ENCODE measurements around the gene PDE11A.
"Not testable (repeated sequence)": the region's sequence is repeated elsewhere in the genome, so short reads cannot be mapped to it uniquely, and the experiment has no call there.

The PDE11A gene

DNA sequence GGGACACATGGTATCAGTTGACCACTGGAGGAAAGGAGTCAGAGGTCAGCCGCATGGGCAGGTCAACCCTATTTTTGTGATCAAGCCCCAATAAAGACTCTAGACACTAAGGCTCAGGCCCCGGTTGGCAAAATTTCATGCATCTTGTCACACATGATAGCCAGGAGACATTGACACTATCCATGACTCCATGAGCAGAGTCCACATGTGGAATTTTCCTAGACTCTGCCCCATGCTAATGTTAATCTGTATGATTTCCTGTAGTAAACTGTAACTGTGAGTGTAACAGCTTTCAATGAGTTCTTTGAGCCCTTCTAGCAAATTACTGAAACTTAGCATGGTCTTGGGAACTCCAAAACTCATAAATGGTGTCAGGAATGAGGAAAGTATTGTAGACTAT, 192.3 kb downstream of the PDE11A start:
- DNase-seq: no peak

DNA sequence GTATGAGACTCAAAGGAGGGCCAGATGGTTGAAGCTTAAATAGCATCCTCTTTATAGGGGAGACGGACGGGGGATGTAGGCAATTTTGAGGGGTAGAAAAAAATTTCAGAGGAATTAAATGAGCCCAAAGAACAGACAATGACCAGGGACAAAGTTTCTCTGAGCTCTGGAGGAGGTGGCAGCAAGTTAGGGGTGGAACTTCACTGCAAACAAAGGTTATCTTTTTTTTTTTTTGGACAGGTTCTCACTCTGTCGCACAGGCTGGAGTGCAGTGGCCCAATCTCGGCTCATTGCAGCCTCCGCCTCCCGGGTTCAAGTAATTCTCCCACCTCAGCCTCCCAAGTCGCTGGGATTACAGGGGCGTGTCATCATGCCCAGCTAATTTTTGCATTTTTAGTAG, 195.6 kb downstream of the PDE11A start:
- DNase-seq: no peak

DNA sequence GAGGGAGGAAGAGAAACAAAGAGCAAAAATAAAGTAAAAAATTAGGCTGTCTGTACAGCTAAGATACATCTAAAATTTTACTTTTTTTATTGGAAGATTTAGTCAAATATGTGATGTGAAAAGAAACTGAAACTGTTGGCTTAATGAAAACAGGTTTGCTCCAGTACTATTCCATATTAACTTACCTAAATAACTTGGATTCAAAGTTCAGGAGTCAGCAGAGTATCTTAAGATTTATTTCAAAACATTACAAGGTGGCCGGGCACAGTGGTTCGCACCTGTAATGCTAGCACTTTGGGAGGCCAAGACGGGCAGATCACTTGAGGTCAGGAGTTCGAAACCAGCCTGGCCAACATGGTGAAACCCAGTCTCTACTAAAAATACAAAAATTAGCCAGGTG, 197.9 kb downstream of the PDE11A start:
- DNase-seq: no peak

DNA sequence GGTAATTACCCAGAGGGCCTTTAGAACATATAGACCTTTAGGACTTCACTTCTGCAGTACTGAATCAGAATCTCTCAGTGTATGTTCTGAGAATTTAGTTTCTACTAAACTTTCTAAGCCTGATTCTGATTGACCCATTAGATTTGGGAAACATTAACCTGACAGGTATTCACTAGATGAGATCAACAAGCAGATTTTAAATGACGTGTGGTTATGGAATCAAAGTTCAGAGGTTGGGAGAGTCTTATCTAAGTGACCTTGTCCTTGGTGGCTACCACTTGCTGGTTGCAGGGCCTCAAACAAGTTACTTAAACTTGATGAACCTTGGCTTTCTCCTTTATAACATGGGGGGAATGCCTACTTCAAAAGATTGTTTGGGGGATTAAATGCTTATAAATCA, 198.7 kb downstream of the PDE11A start:
- DNase-seq: no peak

DNA sequence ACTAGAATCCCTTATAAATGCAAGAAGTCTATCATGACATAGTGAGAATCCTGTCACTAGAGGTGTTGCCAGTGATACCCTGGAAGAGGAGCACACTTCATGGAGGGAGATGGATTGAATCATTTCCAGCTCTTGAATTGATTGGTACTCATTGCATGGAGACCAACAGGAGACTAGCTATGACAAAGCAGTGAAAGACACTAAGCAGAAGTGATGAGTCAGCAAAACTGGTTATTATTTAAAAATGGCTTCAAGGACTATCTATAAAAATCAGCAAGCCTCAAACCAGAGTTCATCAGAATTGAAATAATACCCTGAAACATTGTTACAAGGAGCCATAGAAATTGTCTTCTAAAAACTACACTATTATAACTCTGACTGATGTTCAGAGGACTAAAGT, 200.3 kb downstream of the PDE11A start:
- no peak for DNase-seq

DNA sequence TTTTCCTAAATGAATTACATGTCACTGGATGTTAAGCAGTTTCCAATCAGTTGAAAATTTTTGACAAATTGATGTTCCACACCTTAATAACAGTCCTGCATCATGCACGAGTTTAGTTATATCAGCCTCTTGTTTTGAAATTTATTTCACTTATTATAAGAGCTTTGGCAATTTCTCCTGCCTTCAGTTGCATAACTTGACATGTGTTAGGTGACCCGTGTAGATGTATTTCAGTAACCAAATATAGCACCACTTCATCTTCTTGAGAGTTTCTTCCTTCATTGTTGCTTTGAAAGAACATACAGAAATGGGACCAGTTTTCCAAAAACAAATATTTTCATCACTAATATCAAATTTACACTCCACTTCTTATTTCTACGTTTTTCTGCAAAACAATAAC, 202.7 kb downstream of the PDE11A start:
- DNase-seq: no peak

DNA sequence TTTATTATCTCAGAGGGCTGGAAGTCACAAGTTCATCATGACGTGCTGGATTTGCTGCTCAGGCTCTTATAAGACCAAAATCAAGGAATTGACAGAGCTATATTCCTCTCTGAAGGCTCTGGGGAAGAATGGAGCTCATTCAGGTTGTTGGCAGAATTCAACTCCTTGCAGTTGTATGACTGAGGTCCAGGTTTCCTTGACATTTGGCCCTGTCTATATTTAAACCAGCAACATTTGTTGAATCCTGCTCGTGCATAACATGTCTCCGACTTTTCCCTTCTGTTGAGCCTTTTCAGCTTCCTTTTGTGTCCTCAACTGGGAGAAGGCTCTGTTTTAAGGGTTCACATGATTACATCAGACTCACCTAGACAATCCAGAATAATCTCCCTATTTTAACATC, 203.4 kb downstream of the PDE11A start:
- no peak for DNase-seq

DNA sequence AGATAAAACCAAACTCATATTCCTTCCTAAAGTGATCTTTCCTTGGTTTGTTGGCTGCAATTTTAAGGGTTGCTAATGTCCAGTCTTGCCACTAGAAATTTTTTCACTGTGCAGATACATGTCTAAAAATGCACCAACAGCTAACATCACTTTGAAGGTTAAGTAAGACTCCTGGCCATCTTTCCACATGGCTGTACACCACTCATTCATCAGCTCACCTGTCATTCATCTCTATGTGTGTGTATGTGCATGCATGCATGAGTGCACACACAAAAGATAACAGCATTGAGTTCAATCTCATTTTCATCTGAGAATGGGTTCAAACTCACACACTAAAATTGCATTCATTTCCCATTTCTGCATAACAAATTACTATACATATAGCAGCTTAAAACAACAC, 203.8 kb downstream of the PDE11A start:
- no peak for DNase-seq

DNA sequence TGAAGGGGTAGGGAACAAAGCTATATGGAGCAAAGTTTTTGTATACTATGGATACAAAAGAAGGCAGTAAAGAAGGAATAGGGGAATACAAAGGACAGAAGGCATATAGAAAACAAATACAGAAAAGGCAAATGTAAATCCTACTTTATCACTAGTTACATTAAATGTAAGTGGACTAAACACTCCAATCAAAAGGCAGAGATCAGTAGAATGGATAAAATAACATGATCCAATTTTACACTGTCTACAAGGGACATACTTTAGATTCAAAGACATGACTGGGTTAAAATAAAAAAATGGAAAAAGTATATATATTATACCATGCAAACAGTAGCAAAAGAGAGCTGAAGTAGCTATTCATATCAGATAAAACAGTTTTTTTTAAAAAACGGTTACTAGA, 215.0 kb downstream of the PDE11A start:
- DNase-seq: no peak

DNA sequence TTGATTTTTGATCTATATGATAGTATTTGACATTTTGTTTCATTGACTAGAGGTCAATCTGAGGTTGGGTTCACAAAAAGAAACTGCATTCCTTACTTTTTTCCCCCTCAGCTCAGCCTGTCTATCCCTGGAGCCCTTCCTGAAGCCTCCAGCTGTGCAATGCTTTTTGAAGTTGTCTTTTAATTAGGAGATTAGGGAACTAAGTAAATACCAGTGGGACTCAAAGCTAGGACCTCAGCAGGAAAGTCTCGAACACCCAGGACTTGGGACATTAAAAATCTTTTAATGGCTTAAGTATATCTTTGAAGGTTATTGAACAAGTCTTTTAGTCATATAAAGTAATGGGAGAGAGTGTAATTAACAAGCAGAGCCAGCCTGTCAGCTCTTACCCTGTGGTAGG, 220.2 kb downstream of the PDE11A start:
- no peak for DNase-seq

DNA sequence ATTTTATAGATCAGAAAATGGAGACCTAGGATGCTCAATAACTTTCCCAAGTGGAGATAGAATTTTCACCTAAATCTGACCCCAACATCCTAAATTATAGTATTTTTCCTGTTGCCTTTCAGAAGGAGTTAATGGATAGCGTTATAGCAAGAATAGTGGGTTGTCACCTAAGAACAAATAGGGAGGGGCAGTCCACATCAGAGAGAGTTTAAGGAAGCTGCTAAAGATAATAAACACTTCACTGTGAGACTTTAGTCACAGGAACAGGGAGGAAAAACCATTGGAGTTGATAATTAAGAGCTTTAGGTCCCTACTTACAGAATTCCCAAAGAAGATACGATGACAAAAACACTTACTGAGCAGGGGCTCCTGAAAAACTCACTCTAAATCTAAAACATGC, 229.4 kb downstream of the PDE11A start:
- DNase-seq: no peak

DNA sequence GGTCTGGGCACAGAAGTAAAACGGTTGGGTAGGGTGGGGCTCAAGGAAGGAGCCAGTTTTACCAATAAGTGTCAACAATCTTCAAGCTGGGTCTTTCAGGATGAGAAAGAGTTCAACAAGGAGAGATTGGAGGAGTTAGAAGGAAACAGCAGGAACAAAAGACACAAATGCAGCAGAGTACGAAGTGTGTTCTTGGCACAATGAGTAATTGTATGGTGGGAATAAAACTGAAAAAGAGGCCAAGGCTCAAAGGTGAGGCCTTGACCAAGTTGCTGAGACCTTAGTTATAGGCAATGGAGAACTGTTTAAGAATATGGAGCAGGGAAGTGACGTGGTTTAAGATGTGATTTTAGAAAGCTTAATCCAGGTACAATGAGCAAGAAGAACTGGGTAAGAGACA, 230.3 kb downstream of the PDE11A start:
- no peak for DNase-seq

DNA sequence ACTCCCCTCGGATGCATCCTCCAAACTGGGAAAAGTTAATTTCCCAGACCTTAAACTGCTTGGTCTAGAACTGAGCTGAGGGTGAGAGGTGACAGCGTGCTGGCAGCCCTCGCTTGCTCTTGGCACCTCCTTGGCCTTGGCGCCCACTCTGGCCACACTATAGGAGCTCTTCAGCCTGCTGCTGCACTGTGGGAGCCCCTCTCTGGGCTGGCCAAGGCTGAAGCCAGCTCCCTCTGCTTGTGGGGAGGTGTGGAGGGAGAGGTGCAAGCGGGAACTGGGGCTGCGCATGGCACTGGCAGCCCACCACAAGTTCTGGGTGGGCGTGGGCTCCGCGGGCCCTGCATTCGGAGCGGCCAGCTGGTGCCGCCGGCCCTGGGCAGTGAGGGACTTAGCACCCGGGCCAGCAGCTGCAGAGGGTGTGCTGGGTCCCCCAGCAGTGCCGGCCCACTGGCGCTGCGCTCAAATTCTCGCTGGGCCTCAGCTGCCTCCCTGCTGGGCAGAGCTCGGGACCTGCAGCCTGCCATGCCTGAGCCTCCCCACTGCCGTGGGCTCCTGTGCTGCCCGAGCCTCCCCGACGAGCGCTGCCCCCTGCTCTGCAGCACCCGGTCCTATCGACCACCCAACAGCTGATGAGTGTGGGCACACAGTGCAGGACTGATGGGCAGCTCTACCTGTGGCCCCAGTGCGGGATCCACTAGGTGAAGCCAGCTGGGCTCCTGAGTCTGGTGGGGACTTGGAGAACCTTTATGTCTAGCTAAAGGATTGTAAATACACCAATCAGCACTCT, 237.0 kb downstream of the PDE11A start:
- DNase-seq: not testable (repeated sequence)

DNA sequence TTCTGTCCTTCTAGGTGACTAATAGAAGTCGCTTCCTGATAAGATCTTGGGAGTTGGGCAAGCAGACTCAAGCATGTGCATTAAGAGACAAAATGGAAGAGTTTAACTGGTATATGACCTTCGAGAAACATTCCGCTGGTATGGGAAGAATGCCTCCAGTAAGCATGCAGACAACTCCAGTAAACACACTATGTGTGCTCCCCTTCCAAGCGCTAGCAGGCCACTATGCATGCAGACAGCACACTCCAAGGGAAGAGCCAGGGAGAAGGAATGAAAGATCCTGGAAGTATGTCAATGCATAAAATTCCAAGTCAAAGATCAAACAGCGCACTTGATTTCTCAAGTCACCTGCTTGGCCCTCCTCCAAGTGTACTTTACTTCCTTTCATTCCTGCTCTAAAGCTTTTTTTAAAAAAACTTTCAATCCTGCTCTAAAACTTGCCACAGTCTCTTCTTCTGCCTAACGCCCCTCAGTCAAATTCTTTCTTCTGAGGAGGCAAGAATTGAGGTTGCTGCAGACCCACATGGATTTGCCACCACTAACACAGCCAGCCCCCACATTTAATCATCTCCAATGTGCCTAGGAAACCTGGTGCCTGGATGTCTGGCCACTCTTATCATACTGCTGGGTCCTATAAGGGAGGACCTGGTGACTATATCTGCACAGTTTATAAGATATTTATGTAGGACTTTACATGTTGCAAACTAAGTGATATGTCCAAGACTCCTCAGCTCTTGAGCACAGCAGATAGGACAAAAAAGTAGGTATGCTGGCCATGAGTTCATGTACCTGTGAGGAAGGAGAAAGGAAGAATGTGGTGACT, 239.8 kb downstream of the PDE11A start:
- DNase-seq: no peak

DNA sequence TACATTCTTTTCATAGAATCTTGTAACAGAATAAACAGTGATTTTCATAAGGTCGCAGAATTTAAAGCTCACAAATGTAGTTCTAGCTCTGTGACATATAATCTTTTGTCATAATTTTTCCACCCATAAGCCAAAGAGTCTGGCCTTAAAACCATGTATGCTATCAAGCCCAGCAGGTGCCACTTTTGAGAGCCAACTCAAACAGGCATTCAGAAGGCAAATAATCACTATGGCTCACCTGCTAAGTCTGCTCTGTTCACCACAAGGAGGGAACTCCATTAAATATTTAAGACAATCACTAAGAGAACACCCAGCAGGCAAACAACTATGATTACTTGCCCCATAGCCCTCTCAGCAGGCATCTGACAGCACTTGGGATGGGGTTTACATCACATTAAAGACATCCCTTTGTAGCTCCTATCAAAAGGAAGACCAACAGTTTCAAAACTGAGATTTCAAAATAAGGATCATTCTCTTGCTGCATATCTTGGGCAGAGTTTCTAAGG, 241.6 kb downstream of the PDE11A start:
- peak; percentile 18 for DNase-seq

DNA sequence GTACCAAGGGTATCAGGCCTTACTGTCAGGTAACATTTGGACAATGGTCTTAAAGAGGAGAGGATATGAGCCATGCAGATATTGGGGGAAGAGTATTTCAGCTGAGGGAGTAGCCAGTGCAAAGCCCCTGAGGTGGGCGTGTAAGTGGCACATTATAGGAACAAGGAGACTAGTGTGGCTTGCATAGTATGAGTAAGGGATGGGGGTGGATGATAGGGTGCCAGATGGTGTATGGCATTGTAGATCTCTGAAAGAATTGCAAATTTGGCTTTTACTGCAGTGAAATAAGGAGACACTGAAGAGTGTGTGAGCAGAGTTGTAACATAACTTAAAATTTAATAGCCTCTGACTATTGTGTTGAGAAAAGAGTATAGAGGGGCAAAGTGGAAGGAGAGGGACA, 244.0 kb downstream of the PDE11A start:
- DNase-seq: no peak

DNA sequence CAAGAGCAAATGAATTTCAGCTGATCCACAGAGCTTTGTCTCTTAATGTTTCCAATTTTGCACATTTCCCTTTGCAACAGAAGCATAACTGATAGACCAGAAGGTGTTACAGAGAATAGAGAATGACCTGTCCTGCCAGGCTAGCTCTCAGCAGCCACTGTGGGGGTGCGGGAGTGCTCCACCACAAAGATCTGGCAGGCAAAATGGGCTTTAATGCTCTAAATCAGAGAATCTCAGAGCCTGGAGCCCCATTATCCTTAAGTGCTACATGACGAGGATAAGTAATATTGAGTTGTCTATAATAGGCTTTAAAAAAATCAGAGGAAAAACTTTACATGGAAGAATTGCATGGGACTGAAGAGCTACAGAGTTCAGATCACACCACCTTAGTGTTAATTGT, 245.7 kb downstream of the PDE11A start:
- no peak for DNase-seq

DNA sequence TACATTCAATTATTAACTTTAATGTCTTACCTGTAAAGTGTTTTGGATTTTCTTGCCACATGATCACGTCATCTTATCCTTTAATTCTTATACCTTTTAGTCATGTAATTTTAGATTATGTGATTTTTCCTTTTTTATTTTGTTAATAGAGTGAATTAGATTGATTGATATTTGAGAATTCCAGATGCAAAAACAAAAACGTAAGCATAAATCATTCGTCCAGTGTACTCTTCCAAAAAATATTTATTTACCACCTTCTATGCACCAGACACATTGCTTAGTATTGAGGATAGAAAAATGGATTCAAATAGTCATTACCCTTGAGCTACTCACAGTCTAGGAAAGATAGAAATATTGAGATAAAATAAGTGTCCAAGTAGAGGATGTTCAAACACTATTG, 249.6 kb downstream of the PDE11A start:
- DNase-seq: no peak

DNA sequence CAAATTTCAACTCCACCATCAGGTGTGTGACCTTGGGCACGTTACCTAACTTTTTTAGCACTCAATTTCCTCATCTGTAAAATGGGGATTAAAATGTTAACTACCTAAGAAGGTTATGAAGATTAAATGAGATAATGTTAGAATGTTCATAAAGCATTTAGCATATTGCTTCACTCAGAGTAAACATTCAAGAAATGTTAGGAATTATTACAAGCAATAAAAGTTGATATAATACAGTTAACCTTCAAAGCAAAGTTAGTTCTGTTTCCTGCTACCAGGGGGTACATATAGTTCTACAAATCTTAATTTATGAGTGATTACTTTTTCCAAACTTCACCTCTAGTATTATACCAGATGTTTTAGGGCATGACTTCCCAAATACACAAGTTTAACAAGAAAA, 254.2 kb downstream of the PDE11A start:
- no peak for DNase-seq

DNA sequence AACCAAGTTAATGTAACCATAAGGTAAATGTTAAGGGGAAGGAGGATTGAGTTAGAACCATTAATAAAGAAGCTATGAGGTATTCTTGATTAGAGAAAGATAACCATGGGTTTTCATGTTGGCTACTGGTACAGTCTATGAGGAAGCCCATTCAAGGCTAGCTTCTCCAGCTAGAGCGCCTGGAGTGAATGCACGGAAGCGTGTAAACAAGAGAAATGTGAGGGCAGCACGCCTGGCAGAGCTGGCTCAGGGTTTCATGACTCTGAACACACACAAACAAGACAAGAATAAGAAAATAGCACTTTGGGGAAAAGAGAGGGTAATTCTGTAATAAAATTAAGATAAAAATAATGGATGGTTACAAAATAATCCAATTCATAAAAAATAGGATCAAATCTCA, 255.3 kb downstream of the PDE11A start:
- no peak for DNase-seq

DNA sequence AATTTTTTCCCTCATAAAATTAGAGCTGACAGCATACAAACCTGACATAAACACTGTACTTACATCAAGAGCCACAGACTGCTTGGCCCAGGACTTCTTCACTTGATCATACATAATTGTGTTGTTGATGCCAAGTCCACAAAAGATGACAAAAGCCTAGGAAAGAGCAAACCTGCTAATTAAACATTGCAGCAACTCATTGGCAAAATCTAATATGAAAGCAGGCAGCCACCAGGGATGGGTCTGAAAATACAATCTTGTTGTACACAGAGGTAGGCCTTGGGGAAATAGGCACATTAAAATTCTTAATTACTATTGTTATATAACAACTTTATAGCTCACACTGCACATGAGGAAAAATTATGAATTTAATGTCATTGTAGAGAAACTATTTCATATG, 255.8 kb downstream of the PDE11A start:
- no peak for DNase-seq

DNA sequence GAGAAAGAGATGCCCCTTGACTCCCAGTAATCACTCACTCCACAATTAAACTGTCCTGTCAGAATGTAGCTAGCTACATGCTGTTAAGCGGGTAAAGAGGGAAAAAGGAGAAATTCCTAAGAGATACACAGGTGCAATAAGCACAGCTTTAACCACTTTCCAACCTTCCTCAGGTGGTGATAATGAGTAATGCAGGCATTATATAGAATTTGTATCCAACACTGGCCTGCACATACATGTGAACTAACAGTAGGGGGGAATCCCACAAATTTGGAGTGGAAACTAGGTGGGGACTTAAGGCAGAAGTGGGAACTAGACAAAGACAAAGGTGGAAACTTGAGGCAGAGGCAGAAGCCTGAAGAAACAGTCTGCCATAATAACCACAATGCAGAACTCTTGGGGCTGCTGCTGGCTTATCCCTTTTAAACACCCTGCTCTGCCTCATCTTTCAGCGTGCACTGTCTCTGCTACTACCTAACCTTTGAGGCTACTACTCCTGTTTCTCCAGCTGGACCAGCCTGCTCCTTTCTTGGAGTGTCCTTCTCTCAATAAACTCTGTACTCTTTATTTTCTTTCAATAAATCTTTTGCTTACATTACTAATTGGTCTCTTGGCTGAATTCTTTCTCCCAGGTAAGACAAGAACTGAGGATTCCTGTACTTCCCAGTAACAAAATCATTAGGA, 259.7 kb downstream of the PDE11A start:
- no peak for DNase-seq

DNA sequence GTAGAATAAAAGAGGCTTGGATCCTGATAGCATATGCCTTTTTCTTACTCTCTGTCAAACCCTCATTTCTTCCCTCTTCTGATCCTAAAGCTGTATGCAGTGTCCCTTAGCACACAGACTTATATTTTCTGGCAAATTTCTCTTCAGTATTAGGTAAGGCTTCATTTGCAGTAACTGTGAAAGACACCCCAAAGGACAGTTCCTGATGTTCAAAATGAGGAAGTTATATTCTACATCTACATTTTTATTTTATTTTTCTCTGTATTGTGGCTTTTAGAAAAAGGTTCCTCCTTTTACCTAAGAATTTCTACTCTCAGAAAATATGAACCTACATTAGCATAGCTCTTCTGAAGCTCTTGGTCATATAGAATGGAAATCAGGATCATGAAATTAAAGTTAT, 261.7 kb downstream of the PDE11A start:
- no peak for DNase-seq

All from NCI-H2107 (cell line).